ENCODE measurements around the gene CDC45.
"Not testable (repeated sequence)": the region's sequence is repeated elsewhere in the genome, so short reads cannot be mapped to it uniquely, and the experiment has no call there.

CDC45 gene

GRCh38 chr22:19527321-19527721 is 47.6 kb downstream of the CDC45 start:
- DNase-seq (ENCODE audit: low read depth): no peak
- no peak for TF ChIP-seq POLR2A (IDR thresholded peaks at IDR 0.05; ENCODE audit: extremely low read depth, insufficient read length)
- no peak for TF ChIP-seq CTCF (IDR thresholded peaks at IDR 0.05; ENCODE audit: low read depth, low read length)
- TF ChIP-seq MAX (IDR thresholded peaks at IDR 0.05; ENCODE audit: low read depth, low read length): no peak
- no peak for TF ChIP-seq MYC (IDR thresholded peaks at IDR 0.05; ENCODE audit: low read depth, low read length)
- H3K4me3 ChIP-seq (ENCODE audit: low read depth, low read length): no peak overlapping the region

GRCh38 chr22:19527861-19528417 is 48.2 kb downstream of the CDC45 start:
- H3K4me3 ChIP-seq (ENCODE audit: low read depth, low read length): no peak overlapping the region
- no peak for TF ChIP-seq MAX (IDR thresholded peaks at IDR 0.05; ENCODE audit: low read depth, low read length)
- DNase-seq (ENCODE audit: low read depth): peak; percentile 75

- no peak for DNase-seq (ENCODE audit: low read depth)
- TF ChIP-seq POLR2A (IDR thresholded peaks at IDR 0.05; ENCODE audit: extremely low read depth, insufficient read length) (no peak), MAX (IDR thresholded peaks at IDR 0.05; ENCODE audit: low read depth, low read length) (no peak), MYC (IDR thresholded peaks at IDR 0.05; ENCODE audit: low read depth, low read length) (no peak), CTCF (IDR thresholded peaks at IDR 0.05; ENCODE audit: low read depth, low read length) (no peak)
- H3K4me3 ChIP-seq (ENCODE audit: low read depth, low read length): no peak overlapping the region
Measured at GRCh38 chr22:19529811-19530210, 50.1 kb downstream of the CDC45 start.

GRCh38 chr22:19530751-19531150 is 51.0 kb downstream of the CDC45 start:
- TF ChIP-seq CTCF (IDR thresholded peaks at IDR 0.05; ENCODE audit: low read depth, low read length) (peak; percentile 0), MAX (IDR thresholded peaks at IDR 0.05; ENCODE audit: low read depth, low read length) (no peak), MYC (IDR thresholded peaks at IDR 0.05; ENCODE audit: low read depth, low read length) (no peak), POLR2A (IDR thresholded peaks at IDR 0.05; ENCODE audit: extremely low read depth, insufficient read length) (no peak)
- no peak for DNase-seq (ENCODE audit: low read depth)
- no peak overlapping the region for H3K4me3 ChIP-seq (ENCODE audit: low read depth, low read length)

- DNase-seq (ENCODE audit: low read depth); H3K4me3 ChIP-seq (ENCODE audit: low read depth, low read length): not testable (repeated sequence)
Measured at GRCh38 chr22:19531327-19531726, 51.6 kb downstream of the CDC45 start.

- TF ChIP-seq MYC (IDR thresholded peaks at IDR 0.05; ENCODE audit: low read depth, low read length) (no peak), POLR2A (IDR thresholded peaks at IDR 0.05; ENCODE audit: extremely low read depth, insufficient read length) (no peak)
- H3K4me3 ChIP-seq (ENCODE audit: low read depth, low read length): no peak overlapping the region
- no peak for DNase-seq (ENCODE audit: low read depth)
Measured at GRCh38 chr22:19533049-19533626, 53.4 kb downstream of the CDC45 start.

- TF ChIP-seq POLR2A (IDR thresholded peaks at IDR 0.05; ENCODE audit: extremely low read depth, insufficient read length) (no peak), MYC (IDR thresholded peaks at IDR 0.05; ENCODE audit: low read depth, low read length) (no peak), CTCF (IDR thresholded peaks at IDR 0.05; ENCODE audit: low read depth, low read length) (no peak), MAX (IDR thresholded peaks at IDR 0.05; ENCODE audit: low read depth, low read length) (no peak)
- no peak for DNase-seq (ENCODE audit: low read depth)
- no peak overlapping the region for H3K4me3 ChIP-seq (ENCODE audit: low read depth, low read length)
Measured at GRCh38 chr22:19533857-19534256, 54.1 kb downstream of the CDC45 start.

Measured in NB4 (cell line).